ENCODE data around the gene RIIAD1.

Gene RIIAD1

GRCh38 chr1:151707541-151708065, 13.7 kb upstream of the RIIAD1 start:
- in situ Hi-C loops (cut with HindIII; ENCODE audit: low pct_ligation_motif_present, low pct_unique_long_range_greater_than_20kb, low sequenced_read_pairs), result no loop called here

GRCh38 chr1:151708891-151709290, 12.4 kb upstream of the RIIAD1 start:
- no peak for DNase-seq
- in situ Hi-C loops (cut with HindIII; ENCODE audit: low pct_ligation_motif_present, low pct_unique_long_range_greater_than_20kb, low sequenced_read_pairs), result no loop called here

More at GRCh38 chr1:151707541-151708065, 13.7 kb upstream of the RIIAD1 start:
- no peak for DNase-seq

GRCh38 chr1:151710187-151710840, 11.0 kb upstream of the RIIAD1 start:
- DNase-seq, result no peak
- in situ Hi-C loops (cut with HindIII; ENCODE audit: low pct_ligation_motif_present, low pct_unique_long_range_greater_than_20kb, low sequenced_read_pairs), result no loop called here

- no peak for DNase-seq
- in situ Hi-C loops (cut with HindIII; ENCODE audit: low pct_ligation_motif_present, low pct_unique_long_range_greater_than_20kb, low sequenced_read_pairs), result no loop called here
Observed at GRCh38 chr1:151711044-151711800, 10.1 kb upstream of the RIIAD1 start.

GRCh38 chr1:151711951-151712350, 9.4 kb upstream of the RIIAD1 start:
- DNase-seq, result no peak
- in situ Hi-C loops (cut with HindIII; ENCODE audit: low pct_ligation_motif_present, low pct_unique_long_range_greater_than_20kb, low sequenced_read_pairs), result no loop called here

- DNase-seq, result no peak
- in situ Hi-C loops (cut with HindIII; ENCODE audit: low pct_ligation_motif_present, low pct_unique_long_range_greater_than_20kb, low sequenced_read_pairs), result no loop called here
Observed at GRCh38 chr1:151713044-151713443, 8.3 kb upstream of the RIIAD1 start.

- in situ Hi-C loops (cut with HindIII; ENCODE audit: low pct_ligation_motif_present, low pct_unique_long_range_greater_than_20kb, low sequenced_read_pairs), result no loop called here
- DNase-seq, result no peak
Observed at GRCh38 chr1:151713874-151714273, 7.4 kb upstream of the RIIAD1 start.

GRCh38 chr1:151714820-151715725, 6.2 kb upstream of the RIIAD1 start:
- no peak for DNase-seq
- in situ Hi-C loops (cut with HindIII; ENCODE audit: low pct_ligation_motif_present, low pct_unique_long_range_greater_than_20kb, low sequenced_read_pairs), result no loop called here

GRCh38 chr1:151715726-151716404, 5.5 kb upstream of the RIIAD1 start:
- in situ Hi-C loops (cut with HindIII; ENCODE audit: low pct_ligation_motif_present, low pct_unique_long_range_greater_than_20kb, low sequenced_read_pairs), result no loop called here
- DNase-seq, result no peak

GRCh38 chr1:151716405-151716762, 4.9 kb upstream of the RIIAD1 start:
- in situ Hi-C loops (cut with HindIII; ENCODE audit: low pct_ligation_motif_present, low pct_unique_long_range_greater_than_20kb, low sequenced_read_pairs), result no loop called here
- no peak for DNase-seq

GRCh38 chr1:151716771-151717631, 4.3 kb upstream of the RIIAD1 start, which contains the start of gene CELF3:
Gene CELF3, minus strand, starts transcription at chr1:151716803. Its CDS starts 783 bp downstream, at chr1:151716020.
- in situ Hi-C loops (cut with HindIII; ENCODE audit: low pct_ligation_motif_present, low pct_unique_long_range_greater_than_20kb, low sequenced_read_pairs), result no loop called here
- no peak for DNase-seq

- in situ Hi-C loops (cut with HindIII; ENCODE audit: low pct_ligation_motif_present, low pct_unique_long_range_greater_than_20kb, low sequenced_read_pairs), result no loop called here
- DNase-seq, result no peak
Observed at GRCh38 chr1:151718011-151718431, 3.3 kb upstream of the RIIAD1 start.

GRCh38 chr1:151718666-151719065, 2.7 kb upstream of the RIIAD1 start:
- in situ Hi-C loops (cut with HindIII; ENCODE audit: low pct_ligation_motif_present, low pct_unique_long_range_greater_than_20kb, low sequenced_read_pairs), result no loop called here
- no peak for DNase-seq

- DNase-seq, result no peak
- in situ Hi-C loops (cut with HindIII; ENCODE audit: low pct_ligation_motif_present, low pct_unique_long_range_greater_than_20kb, low sequenced_read_pairs), result no loop called here
Observed at GRCh38 chr1:151720125-151720524, 1.2 kb upstream of the RIIAD1 start.

- no peak for DNase-seq
- in situ Hi-C loops (cut with HindIII; ENCODE audit: low pct_ligation_motif_present, low pct_unique_long_range_greater_than_20kb, low sequenced_read_pairs), result no loop called here
Observed at GRCh38 chr1:151720554-151720953, 768 bp upstream of the RIIAD1 start.

GRCh38 chr1:151721788-151722510, 627 bp downstream of the RIIAD1 start:
- in situ Hi-C loops (cut with HindIII; ENCODE audit: low pct_ligation_motif_present, low pct_unique_long_range_greater_than_20kb, low sequenced_read_pairs), result no loop called here

More at GRCh38 chr1:151721788-151722510, 627 bp downstream of the RIIAD1 start:
- no peak for DNase-seq
